Urinary bladder (tissue), 4 donors: ENCODE measurements around the gene SGK1. TPM values are rescaled to one million over a fixed set of nuclear protein-coding genes. Genes with fewer than 3 reads are reported as not detected.

Experiments used
- DNase-seq: peaks from one replicate; pipeline ENCODE4 v3.0.0-alpha.2; 2015; ENCODE audit errors: extremely low spot score
- H3K27ac ChIP-seq: one replicate; pipeline ENCODE4 v1.5.1; 2013; ENCODE audit warnings: low read depth, mild to moderate bottlenecking, moderate library complexity
- H3K36me3 ChIP-seq: one replicate; pipeline ENCODE4 v1.6.1; 2013; ENCODE audit warnings: mild to moderate bottlenecking, moderate library complexity; ENCODE audit not compliant: insufficient read depth
- H3K4me1 ChIP-seq: one replicate; pipeline ENCODE4 v1.6.1; 2013; ENCODE audit warnings: mild to moderate bottlenecking, moderate library complexity; ENCODE audit not compliant: insufficient read depth
- H3K4me3 ChIP-seq: one replicate; pipeline ENCODE4 v1.5.1; 2013; ENCODE audit warnings: low read depth, low read length
- WGBS: extraction: QIAGEN DNeasy Blood & Tissue Kit; methylation state at CpG from one replicate; pipeline ENCODE4 v1.1.7; 2013; 5-methylcytosine and 5-hydroxymethylcytosine counted together
- polyA plus RNA-seq: library from polyadenylated mRNA; stranded (reverse); fragments of 200-250 nt; gene quantifications from one replicate; pipeline ENCODE4 v1.2.3, GENCODE V29; 2013
- small RNA-seq: library from RNA; depleted of rRNA; stranded (forward); fragments of <200 nt; gene quantifications from one replicate; pipeline ENCODE3, GENCODE V24; 2014
- total RNA-seq: library from RNA; depleted of rRNA; stranded (reverse); fragments of >200 nt; gene quantifications from one replicate; pipeline ENCODE4 v1.2.3, GENCODE V29; 2014
- donor health status: healthy with polysubstance abuse.
- donor health status: healthy.

The SGK1 gene
- total and polyA plus RNA-seq, 2 donors = 44.4 to 51.2 TPM

DNA sequence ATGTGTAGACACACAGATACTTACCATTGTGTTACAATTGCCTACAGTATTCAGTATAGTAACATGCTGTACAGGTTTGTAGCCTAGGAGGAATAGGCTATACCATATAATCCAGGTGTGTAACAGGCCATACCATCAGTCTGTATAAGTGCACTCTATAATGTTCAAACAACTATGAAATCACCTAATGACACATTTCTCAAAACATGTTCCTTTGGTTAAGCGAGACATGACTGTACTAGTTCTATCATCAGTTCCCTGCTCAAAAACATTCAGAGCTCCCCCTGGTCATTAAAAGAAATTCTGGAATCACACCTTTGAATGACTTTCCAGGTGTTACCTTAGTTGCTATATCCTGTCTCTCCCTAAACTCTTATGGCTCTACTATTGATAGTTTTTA is 195.1 kb downstream of the SGK1 start:
- Histone ChIP-seq H3K4me3 (no peak overlapping the region), H3K27ac (no peak overlapping the region), H3K36me3 (no peaks in the 10 kb centered on the region), H3K4me1 (no peaks in the 10 kb centered on the region)
- WGBS = 91% methylated on average over 1 of the region's 1 CpG
- DNase-seq = no peak

DNA sequence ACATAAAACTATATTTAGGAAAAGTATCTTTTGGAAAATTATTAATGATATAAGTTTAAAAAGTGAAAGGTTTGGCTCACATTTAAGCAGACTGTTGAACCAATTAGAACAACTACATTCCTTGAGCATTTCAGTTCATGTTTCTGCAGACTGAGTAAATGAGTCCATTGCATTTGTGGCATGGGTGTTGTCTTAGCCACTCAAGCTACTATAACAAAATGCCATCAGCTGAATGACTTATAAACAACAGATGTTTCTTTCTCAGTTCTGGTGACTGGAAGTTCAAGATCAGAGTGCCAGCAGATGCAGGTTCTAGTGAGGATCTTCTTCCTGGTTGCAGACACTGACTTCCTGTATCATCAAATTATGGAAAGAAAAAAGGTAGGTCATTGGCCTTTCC is 198.4 kb downstream of the SGK1 start:
- Histone ChIP-seq H3K27ac (no peak overlapping the region), H3K4me1 (no peaks in the 10 kb centered on the region), H3K4me3 (no peak overlapping the region), H3K36me3 (no peaks in the 10 kb centered on the region)
- DNase-seq = no peak

Small RNA genes within 50 kb of the gene (small RNA-seq; reads per million reads assigned to genes)
- gene RF00019 = not detected
- not detected for gene RN7SL408P
- gene RNA5SP218 = 0.18 reads per million
- not detected for gene RPS29P32
